IPS-NIHi11 (cell line): Measurements from ENCODE around the gene ITGA5.

Experiments
- DNase-seq: peaks from one replicate; pipeline ENCODE4 v3.0.0; 2012; ENCODE audit warnings: mixed read lengths, low spot score

The ITGA5 gene

GRCh38 chr12:54419088-54419887, at the start of gene ITGA5:
ITGA5 (minus strand) TSS chr12:54419266; CDS start chr12:54419198, 68 bp downstream.
- peak; percentile 90 for DNase-seq

GRCh38 chr12:54465857-54466523, 46.9 kb upstream of the ITGA5 start:
- no peak for DNase-seq

GRCh38 chr12:54463484-54463883, 44.4 kb upstream of the ITGA5 start:
- DNase-seq: no peak

DNA sequence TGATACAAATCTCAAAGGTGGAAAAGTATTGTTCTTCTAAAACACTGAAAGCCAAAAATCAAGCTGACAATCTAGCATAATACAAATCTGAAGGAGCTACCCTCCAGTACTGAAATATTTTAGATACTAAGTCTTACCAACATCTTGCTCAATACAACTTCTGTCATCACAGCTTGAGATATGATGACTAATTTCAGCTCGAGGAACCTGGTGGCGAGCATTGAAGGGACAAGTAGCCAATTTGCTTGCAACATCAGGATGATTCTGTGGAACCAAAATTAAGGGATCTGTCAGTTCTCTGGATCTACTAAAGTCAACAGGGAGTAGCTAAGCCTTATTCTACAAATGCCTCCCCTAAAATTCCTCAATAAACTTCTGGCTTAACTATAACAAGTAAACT, 44.0 kb upstream of the ITGA5 start:
- no peak for DNase-seq

DNA sequence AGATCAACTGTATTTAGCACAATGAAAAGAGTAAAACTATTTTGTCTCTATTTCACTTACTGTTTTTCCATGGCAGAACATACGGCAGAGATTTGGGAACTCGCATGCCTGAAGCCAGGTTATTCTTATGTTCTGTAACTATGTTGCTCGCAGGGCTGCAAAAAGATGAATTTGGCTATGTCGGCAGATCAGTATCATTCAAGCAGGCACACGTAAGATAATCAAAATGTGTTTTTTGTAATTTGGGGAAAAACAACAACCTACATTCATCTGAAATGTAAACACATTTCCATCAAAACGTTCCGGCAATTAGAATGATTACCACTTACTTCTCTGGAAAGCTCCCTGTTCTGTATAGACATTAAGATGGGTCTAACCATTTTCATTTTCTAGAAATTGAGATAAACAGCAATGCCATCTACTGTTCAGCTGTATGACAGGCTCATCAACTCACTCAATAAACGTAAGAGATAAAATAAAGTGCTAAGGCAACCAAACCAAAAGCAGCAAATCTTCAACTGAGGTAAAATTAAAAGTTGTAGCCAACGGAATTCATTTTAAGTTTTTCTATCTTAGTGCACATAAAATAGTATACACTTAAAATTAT, 41.4 kb upstream of the ITGA5 start:
- DNase-seq: no peak

DNA sequence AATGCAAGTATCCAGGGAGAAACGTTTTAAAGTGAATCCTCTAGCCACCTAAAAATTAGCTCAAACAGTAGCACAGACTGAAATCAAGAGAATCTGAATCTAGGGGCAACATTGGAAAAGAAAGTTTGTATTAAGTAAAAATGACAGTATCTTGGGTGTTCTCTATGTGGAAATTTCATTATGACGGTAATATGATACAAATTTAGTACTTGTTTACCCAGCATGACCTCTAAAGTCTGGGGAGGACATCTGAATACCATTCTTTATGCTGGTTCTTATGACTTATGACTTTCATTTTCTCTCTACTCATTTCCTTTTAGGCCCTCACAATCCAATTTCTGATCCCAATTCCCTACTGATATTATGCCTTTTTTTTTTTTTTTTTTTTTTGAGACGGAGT, 40.3 kb upstream of the ITGA5 start:
- no peak for DNase-seq

DNA sequence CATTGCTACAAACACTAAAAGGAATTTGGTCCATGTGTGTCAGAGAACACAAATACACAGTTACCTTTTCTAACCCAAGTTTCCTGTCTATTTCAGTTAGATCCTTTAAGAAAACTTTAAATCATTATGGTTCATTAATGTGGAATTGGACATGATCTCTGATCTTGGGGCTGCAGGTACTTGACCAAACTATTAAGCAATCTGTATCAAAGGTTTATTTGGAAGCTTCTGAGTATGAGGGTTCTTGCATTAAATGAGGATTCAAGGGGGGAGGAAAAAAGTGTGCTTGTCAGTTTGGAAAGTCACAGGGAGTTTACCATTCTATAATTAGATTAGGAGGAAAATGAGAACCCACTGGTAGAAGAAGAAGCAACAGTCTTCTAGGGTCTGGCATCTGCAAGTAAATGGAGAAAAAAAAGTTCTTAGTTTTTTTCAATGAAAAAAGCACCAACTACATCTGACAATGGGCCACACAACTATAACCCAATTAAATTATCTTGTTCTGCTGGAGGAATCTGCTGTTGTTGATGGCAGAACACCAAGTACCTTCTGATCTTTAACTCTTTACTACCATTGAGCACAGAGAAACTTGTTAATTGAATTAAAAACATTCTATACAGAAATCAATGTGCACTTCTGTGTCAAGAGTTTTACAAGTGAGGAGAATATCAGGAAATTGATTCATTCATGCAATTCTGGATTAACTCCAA, 36.8 kb upstream of the ITGA5 start:
- DNase-seq: no peak

DNA sequence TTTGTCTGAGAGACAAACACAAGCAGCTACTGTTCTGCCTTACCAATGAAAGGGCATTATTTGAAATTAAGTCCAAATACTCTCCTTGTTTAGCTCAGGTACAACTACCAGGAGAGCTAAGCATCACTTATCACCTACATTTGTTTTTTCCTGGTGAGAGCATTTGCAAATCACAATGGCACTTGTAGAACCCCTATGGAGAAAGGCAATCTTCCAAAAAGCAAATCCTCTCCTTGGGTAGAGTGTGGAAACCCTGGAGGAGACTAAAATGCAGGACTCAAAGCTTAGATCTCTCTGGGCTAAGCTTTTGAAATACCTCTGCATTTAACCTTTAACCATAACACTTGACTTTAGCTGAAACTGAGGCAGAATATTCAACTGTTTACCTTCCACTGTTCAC, 33.6 kb upstream of the ITGA5 start:
- DNase-seq: peak; percentile 52

DNA sequence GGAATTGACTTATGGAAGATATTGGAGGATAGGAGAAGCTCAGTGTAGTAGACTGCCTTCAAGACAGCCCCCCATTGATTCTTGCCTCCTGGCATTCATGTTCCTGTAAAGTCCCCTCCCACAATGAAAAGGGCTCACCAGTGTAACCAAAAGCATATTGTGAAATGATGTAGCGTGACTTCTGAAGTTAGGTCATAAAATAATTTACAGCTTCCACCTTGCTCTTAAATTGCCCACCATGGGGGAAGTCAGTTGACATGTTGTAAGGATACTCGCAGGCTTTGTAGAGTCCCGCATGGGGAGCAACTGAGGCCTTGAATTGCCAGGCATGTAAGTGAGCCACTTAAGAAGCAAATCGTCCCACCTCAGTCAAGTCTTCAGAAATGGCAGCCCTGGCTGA, 29.3 kb upstream of the ITGA5 start:
- no peak for DNase-seq

DNA sequence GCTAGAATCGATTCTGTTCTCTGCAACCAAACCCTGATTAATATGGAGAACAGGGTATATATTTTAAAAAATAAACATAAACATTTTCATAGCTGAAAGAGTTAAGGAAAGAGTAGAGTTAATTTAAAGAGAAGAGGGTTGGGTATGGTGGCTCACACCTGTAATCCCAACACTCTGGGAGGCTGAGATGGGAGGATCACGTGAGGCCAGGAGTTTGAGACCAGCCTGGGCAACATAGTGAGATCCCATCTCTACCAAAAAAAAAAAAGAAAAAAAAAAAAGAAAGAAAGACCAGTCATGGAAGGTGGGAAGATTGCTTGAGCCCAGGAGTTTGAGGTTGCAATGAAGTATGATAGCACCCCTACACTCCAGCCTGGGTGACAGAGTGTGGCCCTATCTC, 28.9 kb upstream of the ITGA5 start:
- DNase-seq: no peak

DNA sequence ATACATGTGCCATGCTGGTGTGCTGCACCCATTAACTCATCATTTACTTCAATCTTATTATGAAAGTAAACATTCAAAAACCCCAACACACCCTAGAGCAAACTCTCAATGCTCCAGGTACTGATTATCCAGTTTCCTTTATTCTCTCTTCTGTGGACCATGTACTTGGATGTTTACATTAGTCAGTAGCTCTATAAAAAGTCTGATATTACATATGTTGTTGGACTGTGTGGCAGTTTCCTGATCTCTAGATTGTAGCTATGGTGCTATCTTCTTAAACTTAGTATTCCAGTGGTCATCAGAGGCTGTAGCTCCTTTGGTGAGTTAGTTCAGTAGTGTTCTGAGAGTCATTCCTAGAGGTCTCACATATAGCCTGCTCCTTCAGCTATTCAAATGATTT, 25.1 kb upstream of the ITGA5 start:
- DNase-seq: no peak

DNA sequence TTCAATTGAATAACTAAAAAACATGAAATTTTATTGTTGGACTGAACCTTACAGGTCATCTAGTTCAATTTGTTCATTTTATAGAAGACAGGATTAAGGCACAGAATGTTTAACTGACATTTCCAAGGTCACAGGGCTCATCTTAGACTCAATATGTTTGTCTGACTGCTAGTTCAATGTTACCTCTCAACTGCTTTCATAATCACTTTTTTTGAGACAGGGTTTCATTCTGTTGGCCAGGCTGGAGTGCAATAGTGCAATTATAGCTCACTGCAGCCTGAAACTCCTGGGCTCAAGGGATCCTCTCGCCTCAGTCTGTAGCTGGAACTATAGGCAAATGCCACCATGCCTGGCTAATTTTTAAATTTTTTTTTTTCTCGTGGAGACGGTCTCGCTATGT, 24.4 kb upstream of the ITGA5 start:
- DNase-seq: no peak

DNA sequence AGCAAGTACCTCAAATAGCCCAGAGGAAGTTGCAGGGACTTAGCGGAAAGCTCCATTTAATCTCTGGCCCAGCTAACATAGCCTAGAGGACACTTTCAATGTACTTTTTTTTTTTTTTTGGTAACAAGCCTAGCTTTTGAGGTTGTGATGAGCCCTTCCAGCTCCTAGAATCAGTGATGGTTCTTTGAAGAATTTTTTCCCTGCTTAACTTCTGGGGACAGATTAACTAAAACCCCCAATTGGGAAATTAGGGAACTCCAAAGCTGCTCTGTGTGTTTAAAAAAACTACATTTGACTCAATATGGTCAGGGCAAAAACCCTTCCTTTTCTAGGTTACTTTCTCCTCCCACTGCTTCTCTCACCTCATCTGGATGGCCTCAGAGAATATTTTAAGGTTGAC, 23.9 kb upstream of the ITGA5 start:
- no peak for DNase-seq

DNA sequence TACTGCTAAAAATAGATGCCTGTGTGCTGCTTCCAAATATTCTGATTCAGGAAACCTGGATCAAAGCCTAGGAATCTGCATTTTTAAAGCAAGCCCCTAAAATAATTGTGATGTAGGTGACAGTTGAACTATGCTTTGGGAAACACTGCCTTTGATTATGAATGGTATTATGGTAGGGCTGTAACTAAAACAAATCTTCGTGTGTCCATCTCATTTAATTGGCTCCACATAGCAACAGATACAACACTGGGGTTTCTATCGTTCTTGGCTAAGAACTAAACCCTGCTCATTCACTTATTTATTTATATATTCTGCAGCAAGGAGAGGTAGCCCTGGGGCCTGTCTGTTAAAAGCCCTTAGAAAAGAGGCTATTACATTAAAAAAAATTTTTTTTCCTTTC, 23.0 kb upstream of the ITGA5 start:
- no peak for DNase-seq

DNA sequence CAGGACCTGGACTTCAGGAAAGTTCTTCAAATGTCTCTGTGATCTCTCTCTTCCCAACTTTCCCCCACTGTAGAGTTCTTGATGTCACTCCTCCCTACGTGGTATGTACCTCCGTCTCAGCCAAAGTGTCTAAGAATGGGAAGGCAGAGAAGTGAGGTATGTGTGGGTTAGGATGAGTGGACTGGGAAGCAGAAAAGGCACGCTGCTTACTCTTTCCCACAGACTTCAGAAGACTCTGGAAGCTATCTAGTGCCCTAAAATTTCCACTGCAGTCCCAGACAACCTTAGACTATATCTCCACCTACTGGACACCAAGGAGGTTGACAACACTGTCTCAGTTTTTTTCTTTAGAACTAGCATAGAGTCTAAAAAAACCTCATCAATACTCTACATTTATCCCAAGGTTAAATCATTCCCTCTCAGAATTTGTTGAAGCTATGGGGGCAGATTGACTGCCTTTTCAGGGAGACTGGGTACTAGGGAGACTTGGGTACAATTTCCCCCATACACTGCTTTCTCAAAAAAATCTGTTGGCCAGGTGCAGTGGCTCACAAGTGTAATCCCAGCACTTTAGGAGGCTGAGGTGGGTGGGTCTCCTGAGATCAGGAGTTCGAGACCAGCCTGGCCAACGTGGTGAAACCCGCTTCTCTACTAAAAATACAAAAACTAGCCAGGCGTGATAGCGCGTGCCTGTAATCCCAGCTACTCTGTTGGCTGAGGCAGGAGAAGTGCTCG, 20.6 kb upstream of the ITGA5 start:
- peak; percentile 71 for DNase-seq

- DNase-seq: no peak
Observed at GRCh38 chr12:54439096-54439495, 20.0 kb upstream of the ITGA5 start.

DNA sequence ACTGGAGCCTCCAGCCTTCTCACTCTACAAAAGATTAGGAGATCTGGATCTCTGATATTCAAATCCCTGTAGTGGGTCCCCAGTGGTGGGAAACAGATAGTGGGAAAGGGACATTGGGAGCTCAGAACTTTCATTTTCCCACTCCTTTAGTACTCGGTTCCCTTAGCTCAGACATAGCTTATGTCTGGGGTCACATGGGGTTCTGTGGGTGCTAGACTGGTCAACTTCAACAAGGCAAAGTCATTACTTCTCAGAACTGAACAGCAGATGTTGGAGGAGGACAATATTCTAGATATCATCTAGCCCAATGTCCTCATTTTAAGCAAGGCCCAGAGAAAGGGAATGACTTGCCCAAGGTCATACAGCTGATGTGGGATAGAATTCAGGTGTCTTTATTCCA, 19.5 kb upstream of the ITGA5 start:
- no peak for DNase-seq

DNA sequence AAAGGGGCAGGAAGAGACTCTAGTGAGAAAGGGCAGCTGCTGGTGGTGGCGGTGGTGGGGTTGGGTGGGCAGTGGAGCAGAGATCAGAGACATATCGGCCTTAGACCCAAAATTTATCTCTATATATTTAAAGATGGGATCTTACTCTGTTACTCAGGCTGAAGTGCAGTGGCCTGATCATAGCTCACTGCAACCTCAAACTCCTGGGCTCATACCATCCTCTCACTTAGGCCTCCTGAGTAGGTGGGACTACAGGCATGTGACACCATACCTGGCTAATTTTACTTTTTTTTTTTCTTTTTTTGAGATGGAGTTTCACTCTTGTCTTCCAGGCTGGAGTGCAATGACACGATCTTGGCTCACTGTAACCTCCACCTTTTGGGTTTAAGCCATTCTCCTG, 18.6 kb upstream of the ITGA5 start:
- DNase-seq: no peak

GRCh38 chr12:54437243-54437642, 18.2 kb upstream of the ITGA5 start:
- DNase-seq: no peak

DNA sequence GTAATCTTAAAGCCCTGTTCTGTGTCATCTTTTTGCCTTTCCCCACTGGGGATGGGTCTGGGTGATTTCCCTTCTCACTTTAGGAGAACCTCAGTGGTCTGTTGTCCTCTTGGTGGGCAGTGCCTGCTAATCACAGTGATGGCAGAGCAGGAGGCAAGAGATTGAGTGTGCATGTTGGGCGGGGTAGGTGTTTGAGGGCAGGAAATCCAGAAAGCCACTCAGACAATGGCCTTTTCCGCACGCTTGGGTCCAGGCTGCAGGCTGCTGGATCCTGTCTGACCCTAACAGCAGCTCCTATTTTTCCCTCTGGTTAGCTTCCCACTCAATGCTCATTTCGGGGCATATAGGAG, 13.7 kb upstream of the ITGA5 start:
- DNase-seq: no peak

GRCh38 chr12:54431911-54432814, 13.1 kb upstream of the ITGA5 start:
- DNase-seq: peak; percentile 72
